ENCODE measurements around the gene RUNX2.

GRCh38 chr6:45416700-45417099 is 88.6 kb downstream of the RUNX2 start:
- TF ChIP-seq CTCF (IDR thresholded peaks at IDR 0.05; ENCODE audit: poor library complexity) (no peak), EZH2 (IDR thresholded peaks at IDR 0.05; ENCODE audit: borderline replicate concordance) (no peak), EZH2phosphoT487 (IDR thresholded peaks at IDR 0.05; ENCODE audit: low read depth, severe bottlenecking, unreplicated experiment) (no peak)

Data from hepatocyte (in vitro differentiated cells).